ENCODE measurements around the gene CINP. TPM values are rescaled to one million over a fixed set of nuclear protein-coding genes. Genes with fewer than 3 reads are reported as not detected.

CINP gene
- total and polyA plus RNA-seq, 12 donors = 38.3 to 92.6 (median 41.7) TPM

DNA sequence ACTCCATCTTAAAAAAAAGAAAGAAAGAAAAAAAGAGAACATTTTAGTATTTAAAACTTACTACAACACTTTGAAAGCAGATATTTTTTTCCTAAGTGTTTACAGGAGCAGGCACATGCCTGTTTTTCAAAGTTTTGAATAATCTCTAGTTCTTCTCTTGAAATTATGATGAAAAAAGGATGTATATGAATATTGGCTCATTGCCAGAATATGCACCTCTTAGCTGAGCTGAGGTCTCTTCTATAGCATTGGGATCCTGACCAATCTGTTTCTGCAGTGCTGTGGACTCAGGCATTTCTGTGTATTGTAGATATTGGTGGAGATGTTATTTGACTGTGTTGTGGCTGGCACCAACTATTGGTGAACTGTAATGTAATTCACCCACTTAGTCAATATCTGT is 15.0 kb upstream of the CINP start:
- H3K36me3 ChIP-seq (replicated peaks in 1 of 2) = peaks cover 0 to 15% of the 10 kb centered on the region in 2 donors
- H3K27ac ChIP-seq = no peak overlapping the region
- H3K4me3 ChIP-seq = no peak overlapping the region
- H3K4me1 ChIP-seq (replicated peaks in 1 of 2) = no peaks in the 10 kb centered on the region
- DNase-seq = no peak
- no peak for TF ChIP-seq CTCF (IDR thresholded peaks at IDR 0.05)
- TF ChIP-seq POLR2A (IDR thresholded peaks at IDR 0.05) = no peak
- intact Hi-C loops (cut with DNase I) = no loop called here
- H3K27me3 ChIP-seq = no peaks in the 10 kb centered on the region
- no peaks in the 10 kb centered on the region for H3K9me3 ChIP-seq (replicated peaks in 1 of 3)

DNA sequence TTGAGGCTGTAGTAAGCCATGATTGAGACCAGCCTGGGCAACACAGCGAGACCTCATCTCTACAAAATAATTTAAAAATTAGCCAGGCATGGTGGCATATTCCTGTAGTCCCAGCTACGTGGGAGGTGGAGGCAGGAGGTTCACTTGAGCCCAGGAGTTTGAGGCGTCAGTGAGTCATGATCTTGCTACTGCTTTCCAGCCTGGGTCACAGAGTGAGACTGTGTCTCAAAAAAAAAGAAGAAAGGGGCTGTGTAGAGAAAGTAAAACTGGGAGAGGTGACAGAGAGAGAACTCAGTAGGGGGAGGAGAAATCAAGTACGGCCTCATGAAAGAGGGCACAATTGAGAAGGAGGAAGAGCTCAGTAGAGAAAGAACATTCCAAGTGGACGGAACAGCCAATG is 12.4 kb upstream of the CINP start:
- H3K27ac ChIP-seq = no peak overlapping the region
- no peak for DNase-seq
- H3K36me3 ChIP-seq (replicated peaks in 1 of 2) = peaks cover 0 to 15% of the 10 kb centered on the region in 2 donors
- H3K27me3 ChIP-seq = no peaks in the 10 kb centered on the region
- H3K9me3 ChIP-seq (replicated peaks in 1 of 3) = no peaks in the 10 kb centered on the region
- H3K4me1 ChIP-seq (replicated peaks in 1 of 2) = no peaks in the 10 kb centered on the region
- WGBS, 4 donors = 89 to 96% (median 95%) methylated on average over 5 of the region's 5 CpGs
- no peak for TF ChIP-seq CTCF (IDR thresholded peaks at IDR 0.05)
- no peak for TF ChIP-seq POLR2A (IDR thresholded peaks at IDR 0.05)
- no peak overlapping the region for H3K4me3 ChIP-seq
- intact Hi-C loops (cut with DNase I) = no loop called here

DNA sequence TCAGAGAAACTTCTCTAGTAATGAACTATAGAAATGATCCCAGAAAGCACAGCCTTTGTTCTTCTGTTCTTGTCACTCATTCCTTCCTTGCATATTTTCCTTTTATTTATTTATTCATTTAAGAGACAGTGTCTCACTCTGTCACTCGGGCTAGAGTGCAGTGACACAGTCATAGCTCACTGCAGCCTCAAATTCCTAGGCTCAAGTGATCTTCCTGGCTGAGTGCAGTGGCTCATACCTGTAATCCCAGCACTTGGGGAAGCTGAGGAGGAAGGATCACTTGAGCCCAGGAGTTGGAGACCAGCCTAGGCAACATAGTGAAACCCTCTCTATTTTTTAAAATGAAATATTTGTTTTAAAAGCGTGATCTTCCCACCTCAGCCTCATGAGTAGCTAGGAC is 11.6 kb upstream of the CINP start:
- H3K27me3 ChIP-seq = no peaks in the 10 kb centered on the region
- no peak for TF ChIP-seq CTCF (IDR thresholded peaks at IDR 0.05)
- TF ChIP-seq POLR2A (IDR thresholded peaks at IDR 0.05) = no peak
- intact Hi-C loops (cut with DNase I) = no loop called here
- 84 to 94% (median 93%) methylated on average over 2 of the region's 2 CpGs for WGBS, 4 donors
- H3K27ac ChIP-seq = no peak overlapping the region
- no peaks in the 10 kb centered on the region for H3K9me3 ChIP-seq (replicated peaks in 1 of 3)
- H3K36me3 ChIP-seq (replicated peaks in 1 of 2) = peaks cover 0 to 15% of the 10 kb centered on the region in 2 donors
- H3K4me1 ChIP-seq (replicated peaks in 1 of 2) = no peaks in the 10 kb centered on the region
- DNase-seq = no peak
- no peak overlapping the region for H3K4me3 ChIP-seq

- no peak for DNase-seq
- intact Hi-C loops (cut with DNase I) = no loop called here
- Histone ChIP-seq H3K9me3 (replicated peaks in 1 of 3) (no peaks in the 10 kb centered on the region), H3K27ac (no peak overlapping the region), H3K4me1 (replicated peaks in 1 of 2) (no peaks in the 10 kb centered on the region), H3K4me3 (no peak overlapping the region), H3K36me3 (replicated peaks in 1 of 2) (peaks cover 0 to 8% of the 10 kb centered on the region in 2 donors), H3K27me3 (no peaks in the 10 kb centered on the region)
- 88 to 95% (median 91%) methylated on average over 3 of the region's 3 CpGs for WGBS, 4 donors
- TF ChIP-seq CTCF (IDR thresholded peaks at IDR 0.05) = no peak
- TF ChIP-seq POLR2A (IDR thresholded peaks at IDR 0.05) = no peak
Observed at GRCh38 chr14:102373110-102373509, 10.4 kb upstream of the CINP start.
